Activated naive CD4-positive, alpha-beta T cell treated with anti-CD3 and anti-CD28 coated beads for 36 hours (primary cell): ENCODE results near the gene DIS3L2. TPM values are rescaled to one million over a fixed set of nuclear protein-coding genes. Genes with fewer than 3 reads are reported as not detected.
A peak's percentile ranks its signal among the peaks of the same experiment; 100 is the strongest.
"Not testable (repeated sequence)": the region's sequence is repeated elsewhere in the genome, so short reads cannot be mapped to it uniquely, and the experiment has no call there.

Experiments used
- CTCF ChIA-PET: fragments of 350-600 bp; sonication (Branson Sonifier 250); formaldehyde crosslinking; loops from one replicate; lab custom pipeline; 2021; ENCODE audit warnings: antibody characterized with exemption; lab: Charles Lee
- DNase-seq: peaks from one replicate; pipeline ENCODE4 v3.0.0-alpha.2; 2020
- H3K27ac Mint-ChIP-seq: one replicate; pipeline ENCODE4 v1.8.0; 2021; ENCODE audit warnings: mild to moderate bottlenecking, mixed read lengths
- H3K27me3 Mint-ChIP-seq: one replicate; pipeline ENCODE4 v1.8.0; 2021; ENCODE audit warnings: low read depth, mixed read lengths
- H3K36me3 Mint-ChIP-seq: one replicate; pipeline ENCODE4 v1.8.0; 2021; ENCODE audit warnings: low read depth, mixed read lengths
- H3K4me1 Mint-ChIP-seq: one replicate; pipeline ENCODE4 v1.8.0; 2021; ENCODE audit warnings: low read depth, mixed read lengths
- H3K4me3 Mint-ChIP-seq: one replicate; pipeline ENCODE4 v1.8.0; 2021; ENCODE audit warnings: mild to moderate bottlenecking, moderate library complexity, mixed read lengths
- H3K9me3 Mint-ChIP-seq: one replicate; pipeline ENCODE4 v1.8.0; 2021; ENCODE audit warnings: mixed read lengths
- intact Hi-C: fragments of 100-400 bp; cut with micrococcal nuclease; formaldehyde crosslinking; loops from one replicate; pipeline ENCODE4 v1.15.1; 2023
- total RNA-seq, 2 experiments: library from RNA; stranded (reverse); gene quantifications; one replicate each; pipeline ENCODE4 v1.2.3, GENCODE V29; 2021

Gene DIS3L2
- total RNA-seq, 2 experiments from 2014 or later, result 32.4 to 35.3 TPM

- Mint-ChIP-seq H3K4me1 (no peaks in the 10 kb centered on the region), H3K36me3 (no peaks in the 10 kb centered on the region), H3K9me3 (no peaks in the 10 kb centered on the region), H3K27me3 (no peaks in the 10 kb centered on the region), H3K27ac (no peak overlapping the region), H3K4me3 (no peak overlapping the region)
- intact Hi-C loops, result no loop called here
- DNase-seq, result no peak
- CTCF ChIA-PET, result interaction anchor here (1.3 kb wide), 2 partner anchors 11 to 384 kb away, joined by 3 read pairs; no protein-coding TSS in a partner anchor
These were observed 19.8 kb upstream of the DIS3L2 start for GRCh38 chr2:231941673-231942072.

- Mint-ChIP-seq H3K27ac (no peak overlapping the region), H3K4me3 (no peak overlapping the region), H3K36me3 (no peaks in the 10 kb centered on the region), H3K4me1 (no peaks in the 10 kb centered on the region), H3K9me3 (no peaks in the 10 kb centered on the region), H3K27me3 (no peaks in the 10 kb centered on the region)
- no peak for DNase-seq
- CTCF ChIA-PET, result no interaction called here
- intact Hi-C loops, result no loop called here
These were observed 19.3 kb upstream of the DIS3L2 start for GRCh38 chr2:231942180-231942579.

GRCh38 chr2:231946241-231946814 lies 15.2 kb upstream of the DIS3L2 start:
- intact Hi-C loops, result no loop called here
- H3K36me3 Mint-ChIP-seq, result no peaks in the 10 kb centered on the region
- H3K27me3 Mint-ChIP-seq, result peaks cover 3% of the 10 kb centered on the region
- no peak for DNase-seq
- CTCF ChIA-PET, result no interaction called here
- no peaks in the 10 kb centered on the region for H3K4me1 Mint-ChIP-seq
- no peak overlapping the region for H3K27ac Mint-ChIP-seq
- H3K4me3 Mint-ChIP-seq, result no peak overlapping the region
- no peaks in the 10 kb centered on the region for H3K9me3 Mint-ChIP-seq

- H3K9me3 Mint-ChIP-seq, H3K27me3 Mint-ChIP-seq, H3K27ac Mint-ChIP-seq, H3K36me3 Mint-ChIP-seq, intact Hi-C loops, H3K4me3 Mint-ChIP-seq, DNase-seq, H3K4me1 Mint-ChIP-seq, CTCF ChIA-PET: not testable (repeated sequence)
These were observed 14.4 kb upstream of the DIS3L2 start for GRCh38 chr2:231947112-231947511.

- no peak overlapping the region for H3K27ac Mint-ChIP-seq
These were observed 13.8 kb upstream of the DIS3L2 start for GRCh38 chr2:231947694-231948093.

GRCh38 chr2:231951452-231952035 lies 10.0 kb upstream of the DIS3L2 start:
- no peak for DNase-seq
- Mint-ChIP-seq H3K9me3 (no peaks in the 10 kb centered on the region), H3K27me3 (peaks cover 6% of the 10 kb centered on the region), H3K36me3 (no peaks in the 10 kb centered on the region), H3K4me3 (no peak overlapping the region), H3K27ac (no peak overlapping the region), H3K4me1 (no peaks in the 10 kb centered on the region)
- intact Hi-C loops, result no loop called here
- CTCF ChIA-PET, result no interaction called here

More at GRCh38 chr2:231947694-231948093, 13.8 kb upstream of the DIS3L2 start:
- DNase-seq, result no peak
- Mint-ChIP-seq H3K9me3 (no peaks in the 10 kb centered on the region), H3K36me3 (no peaks in the 10 kb centered on the region), H3K4me1 (no peaks in the 10 kb centered on the region), H3K4me3 (no peak overlapping the region), H3K27me3 (peaks cover 3% of the 10 kb centered on the region)
- CTCF ChIA-PET, result no interaction called here
- intact Hi-C loops, result no loop called here

GRCh38 chr2:231955758-231956472 lies 5.6 kb upstream of the DIS3L2 start:
- no peak for DNase-seq
- H3K27ac Mint-ChIP-seq, result no peak overlapping the region
- peaks cover 4% of the 10 kb centered on the region for H3K27me3 Mint-ChIP-seq
- intact Hi-C loops, result no loop called here
- H3K4me3 Mint-ChIP-seq, result no peak overlapping the region
- peaks cover 2% of the 10 kb centered on the region for H3K36me3 Mint-ChIP-seq
- CTCF ChIA-PET, result interaction anchor here (0.7 kb wide), 1 partner anchor 25 kb away, joined by 4 read pairs; no protein-coding TSS in a partner anchor
- no peaks in the 10 kb centered on the region for H3K9me3 Mint-ChIP-seq
- peaks cover 3% of the 10 kb centered on the region for H3K4me1 Mint-ChIP-seq

- H3K27ac Mint-ChIP-seq, result no peak overlapping the region
- intact Hi-C loops, result no loop called here
- DNase-seq, result no peak
- peaks cover 5% of the 10 kb centered on the region for H3K36me3 Mint-ChIP-seq
- H3K4me1 Mint-ChIP-seq, result peaks cover 13% of the 10 kb centered on the region
- CTCF ChIA-PET, result interaction anchor here (0.7 kb wide), 1 partner anchor 489 kb away, joined by 5 read pairs; no protein-coding TSS in a partner anchor
- H3K9me3 Mint-ChIP-seq, result no peaks in the 10 kb centered on the region
- H3K27me3 Mint-ChIP-seq, result peaks cover 3% of the 10 kb centered on the region
- no peak overlapping the region for H3K4me3 Mint-ChIP-seq
These were observed 3.4 kb upstream of the DIS3L2 start for GRCh38 chr2:231957913-231958763.

GRCh38 chr2:231960810-231961348 lies 634 bp upstream of the DIS3L2 start:
- H3K9me3 Mint-ChIP-seq, result no peaks in the 10 kb centered on the region
- intact Hi-C loops, result loop anchor here (1.0 to 5.0 kb wide), 4 partner anchors 34 to 589 kb away; partner anchors contain the start of genes EIF4E2, NPPC, PDE6D and TIGD1
- H3K4me3 Mint-ChIP-seq, result peak overlapping the region; percentile 84
- no peaks in the 10 kb centered on the region for H3K27me3 Mint-ChIP-seq
- DNase-seq, result no peak
- CTCF ChIA-PET, result no interaction called here
- H3K27ac Mint-ChIP-seq, result peak overlapping the region; percentile 86
- peaks cover 31% of the 10 kb centered on the region for H3K4me1 Mint-ChIP-seq
- H3K36me3 Mint-ChIP-seq, result peaks cover 5% of the 10 kb centered on the region

- Mint-ChIP-seq H3K27ac (no peak overlapping the region), H3K4me1 (peaks cover 45% of the 10 kb centered on the region), H3K4me3 (no peak overlapping the region), H3K9me3 (peaks cover 5% of the 10 kb centered on the region), H3K27me3 (no peaks in the 10 kb centered on the region), H3K36me3 (peaks cover 9% of the 10 kb centered on the region)
- intact Hi-C loops, result no loop called here
- no peak for DNase-seq
- CTCF ChIA-PET, result no interaction called here
These were observed 3.6 kb downstream of the DIS3L2 start for GRCh38 chr2:231965102-231965501.

- Mint-ChIP-seq H3K36me3 (peaks cover 10% of the 10 kb centered on the region), H3K27ac (no peak overlapping the region), H3K4me1 (peaks cover 39% of the 10 kb centered on the region), H3K27me3 (no peaks in the 10 kb centered on the region), H3K4me3 (no peak overlapping the region), H3K9me3 (peaks cover 5% of the 10 kb centered on the region)
- no peak for DNase-seq
- CTCF ChIA-PET, result interaction anchor here (0.7 kb wide), 1 partner anchor 386 kb away, joined by 3 read pairs; no protein-coding TSS in a partner anchor
- intact Hi-C loops, result no loop called here
These were observed 5.4 kb downstream of the DIS3L2 start for GRCh38 chr2:231966886-231967285.

- H3K36me3 Mint-ChIP-seq, result peaks cover 12% of the 10 kb centered on the region
- DNase-seq, result no peak
- peaks cover 29% of the 10 kb centered on the region for H3K4me1 Mint-ChIP-seq
- intact Hi-C loops, result no loop called here
- H3K27ac Mint-ChIP-seq, result no peak overlapping the region
- CTCF ChIA-PET, result no interaction called here
- peaks cover 5% of the 10 kb centered on the region for H3K9me3 Mint-ChIP-seq
- no peaks in the 10 kb centered on the region for H3K27me3 Mint-ChIP-seq
- no peak overlapping the region for H3K4me3 Mint-ChIP-seq
These were observed 7.3 kb downstream of the DIS3L2 start for GRCh38 chr2:231968820-231969219.
